AG09309 (cell line): ENCODE measurements around the gene TRPM3.
A peak's percentile ranks its signal among the peaks of the same experiment; 100 is the strongest.

Experiments used
- DNase-seq: peaks from one replicate; pipeline ENCODE4 v3.0.0-alpha.2; 2010; ENCODE audit warnings: low read depth
- H3K4me3 ChIP-seq: 2 replicates; pipeline ENCODE4 v1.5.1; 2011; ENCODE audit warnings: mild to moderate bottlenecking, low read depth, low read length, moderate library complexity; ENCODE audit not compliant: control insufficient read depth
- CTCF ChIP-seq: IDR thresholded peaks from 2 replicates; pipeline ENCODE4 v1.5.1; 2011; ENCODE audit warnings: mild to moderate bottlenecking, low read depth, low read length, inconsistent platforms; ENCODE audit not compliant: insufficient read depth, control insufficient read depth; ENCODE audit errors: missing control alignments

TRPM3 gene

GRCh38 chr9:70945301-70945700 is 176.1 kb downstream of the TRPM3 start:
- DNase-seq = no peak
- TF ChIP-seq CTCF = no peak

GRCh38 chr9:70941191-70941590 is 180.2 kb downstream of the TRPM3 start:
- TF ChIP-seq CTCF = no peak
- no peak overlapping the region for H3K4me3 ChIP-seq
- no peak for DNase-seq

More at GRCh38 chr9:70945301-70945700, 176.1 kb downstream of the TRPM3 start:
- no peak overlapping the region for H3K4me3 ChIP-seq

- no peak overlapping the region for H3K4me3 ChIP-seq
- DNase-seq = no peak
- TF ChIP-seq CTCF = no peak
Measured at GRCh38 chr9:70940605-70941004, 180.8 kb downstream of the TRPM3 start.

- TF ChIP-seq CTCF = no peak
- no peak for DNase-seq
- H3K4me3 ChIP-seq = no peak overlapping the region
Measured at GRCh38 chr9:70936536-70936935, 184.9 kb downstream of the TRPM3 start.

GRCh38 chr9:70935856-70936255 is 185.6 kb downstream of the TRPM3 start:
- DNase-seq = peak; percentile 53
- no peak overlapping the region for H3K4me3 ChIP-seq
- TF ChIP-seq CTCF = no peak

- no peak for TF ChIP-seq CTCF
- DNase-seq = no peak
- no peak overlapping the region for H3K4me3 ChIP-seq
Measured at GRCh38 chr9:70934642-70935041, 186.8 kb downstream of the TRPM3 start.

- DNase-seq = no peak
- TF ChIP-seq CTCF = no peak
- no peak overlapping the region for H3K4me3 ChIP-seq
Measured at GRCh38 chr9:70933321-70933720, 188.1 kb downstream of the TRPM3 start.
